Esophagus (tissue), 2 donors: ENCODE data around the gene ADCY9. TPM values are rescaled to one million over a fixed set of nuclear protein-coding genes. Genes with fewer than 3 reads are reported as not detected.
"Not testable (repeated sequence)": the region's sequence is repeated elsewhere in the genome, so short reads cannot be mapped to it uniquely, and the experiment has no call there.

Experiments
- H3K27ac ChIP-seq, 2 donors: one replicate each; pipeline ENCODE4 v1.5.1; 2013; ENCODE audit warnings: low read depth in 2 of 2, mild to moderate bottlenecking in 2 of 2, inconsistent platforms in 1 of 2, low read length in 1 of 2, moderate library complexity in 1 of 2
- H3K27me3 ChIP-seq, 2 donors: one replicate each; pipeline ENCODE4 v1.6.1; 2013; ENCODE audit warnings: low read length in 2 of 2, control low read depth in 1 of 2, mild to moderate bottlenecking in 1 of 2; ENCODE audit not compliant: insufficient read depth in 2 of 2, control insufficient read depth in 1 of 2
- H3K36me3 ChIP-seq, 2 donors: one replicate each; pipeline ENCODE4 v1.6.1; 2013; ENCODE audit warnings: low read length in 1 of 2; ENCODE audit not compliant: control insufficient read depth in 2 of 2, insufficient read depth in 2 of 2
- H3K4me1 ChIP-seq, 2 donors: one replicate each; pipeline ENCODE4 v1.6.1; 2013; ENCODE audit warnings: low read length in 1 of 2; ENCODE audit not compliant: control insufficient read depth in 2 of 2, insufficient read depth in 2 of 2
- H3K4me3 ChIP-seq, 2 donors: one replicate each; pipeline ENCODE4 v1.5.1; 2013; ENCODE audit warnings: low read length in 2 of 2, mild to moderate bottlenecking in 2 of 2, low read depth in 1 of 2, moderate library complexity in 1 of 2
- H3K9me3 ChIP-seq, 2 donors: one replicate each; pipeline ENCODE4 v1.6.1; 2013; ENCODE audit warnings: mild to moderate bottlenecking in 2 of 2, low read depth in 1 of 2, low read length in 1 of 2, moderate library complexity in 1 of 2; ENCODE audit not compliant: control insufficient read depth in 2 of 2, insufficient read depth in 1 of 2
- WGBS, 2 donors: extraction: QIAGEN DNeasy Blood & Tissue Kit; methylation state at CpG; one replicate each; pipeline ENCODE4 v1.1.7; 2013; 5-methylcytosine and 5-hydroxymethylcytosine counted together
- polyA plus RNA-seq, 2 donors: library from polyadenylated mRNA; stranded (reverse); fragments of 200-250 nt; gene quantifications; one replicate each; pipeline ENCODE4 v1.2.3, GENCODE V29; 2013
- donor health status: healthy with polysubstance abuse.
- donor health status: Bipolar disorder and iron deficiency.

Gene ADCY9
- polyA plus RNA-seq, 2 donors, result 3.8 to 4.5 TPM

DNA sequence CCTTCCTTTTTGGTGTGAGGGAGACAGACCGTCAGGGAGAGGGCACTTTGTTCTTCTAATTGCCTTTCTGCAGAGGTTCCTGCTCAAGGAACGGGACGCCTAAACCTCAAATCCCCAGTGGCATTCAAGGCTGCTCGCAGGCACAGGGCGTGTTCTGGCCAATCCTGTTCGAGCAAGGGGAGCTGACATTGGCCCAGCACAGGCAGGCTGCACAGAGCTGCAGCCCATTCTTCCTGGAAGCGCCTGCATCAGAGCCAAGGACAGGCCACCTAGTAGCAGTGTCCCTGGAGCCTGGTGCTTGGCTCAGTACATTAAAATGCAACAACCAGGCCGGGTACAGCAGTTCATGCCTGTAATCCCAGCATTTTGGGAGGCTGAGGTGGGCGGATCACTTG is 163.5 kb downstream of the ADCY9 start:
- H3K4me3 ChIP-seq, result no peak overlapping the region
- WGBS, 2 donors, result 24 to 34% methylated on average over 9 of the region's 9 CpGs
- H3K36me3 ChIP-seq, result no peaks in the 10 kb centered on the region
- H3K4me1 ChIP-seq, result peaks cover 3 to 7% of the 10 kb centered on the region in 2 donors
- H3K9me3 ChIP-seq, result no peaks in the 10 kb centered on the region
- peak overlapping the region in 1 of 2 donors; percentile 17 for H3K27ac ChIP-seq
- no peaks in the 10 kb centered on the region for H3K27me3 ChIP-seq

DNA sequence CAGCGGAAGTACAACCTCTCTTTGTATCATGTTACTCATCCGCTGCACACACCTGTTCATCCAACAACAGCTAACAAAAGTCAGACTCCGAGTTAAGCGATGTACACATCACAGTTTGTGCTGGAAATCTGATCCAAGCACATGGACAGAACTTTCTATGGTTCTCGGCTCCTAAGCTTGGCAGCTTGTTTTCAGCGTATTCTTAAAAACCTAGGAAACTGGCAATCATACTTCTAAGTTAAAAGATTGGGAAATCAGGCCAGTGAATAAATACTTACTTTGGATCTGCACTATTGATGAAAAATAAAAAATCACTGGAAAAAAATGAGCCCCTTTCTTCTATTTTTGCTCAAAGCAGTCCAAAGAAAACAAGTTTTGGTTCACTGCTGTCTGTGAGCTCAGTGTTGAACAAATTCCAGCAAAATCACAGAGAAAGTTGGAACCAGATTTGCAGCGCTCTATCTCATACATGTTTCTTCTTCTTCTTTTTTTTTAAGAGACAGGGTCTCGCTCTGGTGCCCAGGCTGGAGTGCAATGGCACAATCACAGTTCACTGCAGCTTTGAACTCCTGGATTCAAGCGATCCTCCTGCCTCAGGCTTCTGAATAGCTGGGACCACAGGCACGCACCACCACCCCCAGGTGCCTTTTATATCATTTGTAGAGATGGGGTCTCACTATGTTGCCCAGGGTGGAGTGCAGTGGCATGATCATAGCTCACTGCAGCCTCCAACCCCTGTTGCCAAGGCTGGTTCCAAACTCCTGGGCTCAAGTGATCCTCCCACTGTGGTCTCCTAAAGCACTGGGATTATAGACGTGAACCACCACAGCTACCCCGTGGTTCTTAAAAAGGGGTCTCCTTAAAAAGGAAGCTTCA is 164.1 kb downstream of the ADCY9 start:
- Histone ChIP-seq H3K9me3 (no peaks in the 10 kb centered on the region), H3K4me3 (no peak overlapping the region), H3K4me1 (peaks cover 3 to 7% of the 10 kb centered on the region in 2 donors), H3K27ac (peak overlapping the region in 1 of 2 donors; percentile 54), H3K36me3 (no peaks in the 10 kb centered on the region), H3K27me3 (no peaks in the 10 kb centered on the region)
- WGBS, 2 donors, result 39 to 48% methylated on average over 12 of the region's 12 CpGs

DNA sequence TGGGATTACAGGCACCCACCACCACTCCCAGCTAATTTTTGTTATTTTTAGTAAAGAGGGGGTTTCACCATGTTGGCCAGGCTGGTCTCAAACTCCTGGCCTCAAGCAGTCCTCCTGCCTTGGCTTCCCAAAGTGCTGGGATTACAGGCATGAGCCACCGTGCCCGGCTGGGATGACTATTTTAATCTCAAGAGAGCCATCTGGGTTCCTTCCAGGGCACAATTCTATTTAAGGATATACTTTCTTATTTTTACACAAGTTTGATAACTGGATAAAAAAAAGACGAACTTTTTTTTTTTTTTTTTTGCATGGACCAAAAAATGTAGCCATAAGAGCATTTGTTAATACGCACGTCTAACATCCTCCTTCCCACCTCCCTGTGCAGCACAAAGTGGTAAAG is 164.9 kb downstream of the ADCY9 start:
- H3K36me3 ChIP-seq, H3K27me3 ChIP-seq, H3K4me1 ChIP-seq, H3K4me3 ChIP-seq, H3K27ac ChIP-seq, H3K9me3 ChIP-seq: not testable (repeated sequence)
- WGBS, 2 donors, result 33 to 62% methylated on average over 5 of the region's 5 CpGs

DNA sequence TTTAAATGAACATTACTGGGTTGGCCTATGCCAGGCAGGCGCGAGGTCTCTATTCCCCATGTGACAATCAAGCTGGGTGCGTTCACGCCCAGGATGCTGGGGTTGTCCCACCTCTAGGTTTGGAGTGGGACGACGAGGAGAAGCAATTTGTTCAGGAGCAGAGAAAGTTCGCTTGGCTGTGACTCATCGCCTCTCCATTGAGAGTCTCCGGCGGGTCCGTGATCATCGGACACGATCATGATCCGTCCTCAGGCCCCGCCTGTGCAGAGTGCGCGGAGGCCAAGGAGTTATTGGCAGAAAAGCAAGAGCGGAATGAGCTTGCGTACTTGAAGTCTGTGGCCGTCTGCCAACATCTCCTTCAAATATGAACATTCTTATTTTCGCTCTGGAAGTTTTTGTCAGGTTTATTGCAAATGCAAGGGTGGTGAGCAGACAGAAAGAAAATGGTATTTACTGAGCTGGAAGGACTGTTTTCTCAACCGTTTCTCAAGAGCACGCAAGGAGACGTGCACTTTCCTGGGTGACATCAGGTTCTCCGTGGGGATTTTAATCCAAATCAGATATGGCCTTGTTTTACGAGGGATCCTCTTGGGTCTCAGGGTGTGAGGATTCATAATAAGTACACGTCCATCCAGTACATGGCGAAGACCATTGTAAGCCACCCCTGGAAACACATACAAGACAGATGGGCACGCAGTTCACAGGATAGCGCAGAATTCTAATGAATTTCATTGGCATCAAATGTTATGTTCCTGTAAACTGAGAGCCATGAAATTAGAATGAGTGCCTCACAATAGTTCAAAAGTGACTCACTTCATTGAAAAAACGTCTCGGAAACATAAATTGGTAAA is 165.7 kb downstream of the ADCY9 start:
- H3K27ac ChIP-seq, result peak overlapping the region; percentile 67 to 83
- 32 to 47% methylated on average over 32 of the region's 32 CpGs for WGBS, 2 donors
- H3K4me1 ChIP-seq, result peaks cover 3 to 7% of the 10 kb centered on the region in 2 donors
- H3K4me3 ChIP-seq, result no peak overlapping the region
- H3K36me3 ChIP-seq, result no peaks in the 10 kb centered on the region
- H3K27me3 ChIP-seq, result no peaks in the 10 kb centered on the region
- H3K9me3 ChIP-seq, result no peaks in the 10 kb centered on the region

DNA sequence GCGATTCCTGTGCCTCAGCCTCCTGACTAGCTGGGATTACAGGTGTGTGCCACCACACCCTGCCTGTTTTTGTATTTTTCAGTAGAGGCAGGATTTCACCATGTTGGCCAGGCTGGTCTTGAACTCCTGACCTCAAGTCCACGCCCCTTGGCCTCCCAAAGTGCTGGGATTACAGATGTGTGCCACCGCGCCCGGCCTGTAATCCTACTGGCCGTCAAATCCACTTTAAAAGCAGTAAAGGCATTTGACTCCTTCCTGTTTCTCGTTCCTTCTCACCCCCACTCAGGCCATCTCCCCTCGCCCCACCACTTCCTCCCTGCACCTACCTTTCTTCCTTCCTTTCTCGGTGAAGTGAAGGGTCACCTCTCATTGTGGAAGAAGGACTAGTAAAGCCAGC is 166.3 kb downstream of the ADCY9 start:
- H3K4me1 ChIP-seq, result peaks cover 3 to 7% of the 10 kb centered on the region in 2 donors
- 37 to 47% methylated on average over 9 of the region's 9 CpGs for WGBS, 2 donors
- H3K36me3 ChIP-seq, result no peaks in the 10 kb centered on the region
- H3K4me3 ChIP-seq, result no peak overlapping the region
- H3K27ac ChIP-seq, result peak overlapping the region; percentile 67 to 83
- no peaks in the 10 kb centered on the region for H3K9me3 ChIP-seq
- no peaks in the 10 kb centered on the region for H3K27me3 ChIP-seq

DNA sequence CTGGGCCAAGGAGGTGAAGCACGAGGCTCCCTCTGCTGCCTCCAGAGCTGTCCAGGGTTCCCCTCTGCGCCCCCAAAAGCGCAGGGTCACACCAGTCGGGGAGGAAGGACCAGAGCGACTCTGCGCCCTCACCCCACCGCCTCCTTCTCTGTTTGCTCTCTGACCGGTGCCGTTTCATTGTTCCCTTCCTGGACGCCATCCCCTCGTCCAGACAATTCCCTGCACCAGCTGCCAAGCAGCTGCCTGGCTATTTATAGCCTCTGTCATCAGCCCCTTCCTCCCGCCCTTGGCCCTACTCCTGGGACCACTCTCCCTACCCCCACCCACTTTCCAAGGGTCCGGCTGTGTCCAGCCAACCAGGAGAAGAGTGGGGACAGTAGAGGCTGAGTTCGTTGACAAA is 167.0 kb downstream of the ADCY9 start:
- WGBS, 2 donors, result 55 to 63% methylated on average over 14 of the region's 14 CpGs
- Histone ChIP-seq H3K27me3 (no peaks in the 10 kb centered on the region), H3K27ac (no peak overlapping the region), H3K36me3 (no peaks in the 10 kb centered on the region), H3K4me1 (peaks cover 3 to 7% of the 10 kb centered on the region in 2 donors), H3K9me3 (no peaks in the 10 kb centered on the region), H3K4me3 (no peak overlapping the region)

DNA sequence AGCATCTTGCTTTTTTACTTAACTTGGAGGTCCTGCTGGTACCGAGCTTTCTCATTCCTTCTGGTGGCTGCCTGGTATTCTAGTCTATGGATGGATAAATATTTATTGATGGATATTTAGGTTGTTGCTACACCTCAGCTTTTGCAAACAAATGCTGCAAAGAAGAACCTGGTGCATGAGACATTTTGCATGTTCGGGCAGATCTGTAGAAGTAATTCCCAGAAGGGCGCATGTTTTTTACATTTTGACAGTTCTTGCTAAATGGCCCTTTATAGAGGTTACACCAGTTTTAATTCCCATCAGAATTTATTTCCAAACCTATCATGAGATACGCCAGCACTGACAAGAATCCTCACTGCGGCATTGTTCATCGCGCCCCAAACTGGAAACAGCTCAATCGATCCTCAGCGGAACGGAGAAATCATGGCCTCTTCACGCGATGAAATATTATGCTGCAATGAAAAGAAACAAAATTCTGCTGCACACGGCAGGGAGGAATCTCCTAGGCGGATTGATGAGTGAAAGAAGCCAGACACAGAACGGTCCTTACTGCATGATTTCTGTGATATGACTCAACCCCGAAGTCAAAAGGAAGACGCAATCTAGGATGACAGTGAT is 167.8 kb downstream of the ADCY9 start:
- no peaks in the 10 kb centered on the region for H3K9me3 ChIP-seq
- H3K27me3 ChIP-seq, result no peaks in the 10 kb centered on the region
- H3K4me1 ChIP-seq, result peaks cover 3 to 7% of the 10 kb centered on the region in 2 donors
- no peak overlapping the region for H3K4me3 ChIP-seq
- no peak overlapping the region for H3K27ac ChIP-seq
- WGBS, 2 donors, result 68 to 74% methylated on average over 17 of the region's 17 CpGs
- H3K36me3 ChIP-seq, result no peaks in the 10 kb centered on the region

DNA sequence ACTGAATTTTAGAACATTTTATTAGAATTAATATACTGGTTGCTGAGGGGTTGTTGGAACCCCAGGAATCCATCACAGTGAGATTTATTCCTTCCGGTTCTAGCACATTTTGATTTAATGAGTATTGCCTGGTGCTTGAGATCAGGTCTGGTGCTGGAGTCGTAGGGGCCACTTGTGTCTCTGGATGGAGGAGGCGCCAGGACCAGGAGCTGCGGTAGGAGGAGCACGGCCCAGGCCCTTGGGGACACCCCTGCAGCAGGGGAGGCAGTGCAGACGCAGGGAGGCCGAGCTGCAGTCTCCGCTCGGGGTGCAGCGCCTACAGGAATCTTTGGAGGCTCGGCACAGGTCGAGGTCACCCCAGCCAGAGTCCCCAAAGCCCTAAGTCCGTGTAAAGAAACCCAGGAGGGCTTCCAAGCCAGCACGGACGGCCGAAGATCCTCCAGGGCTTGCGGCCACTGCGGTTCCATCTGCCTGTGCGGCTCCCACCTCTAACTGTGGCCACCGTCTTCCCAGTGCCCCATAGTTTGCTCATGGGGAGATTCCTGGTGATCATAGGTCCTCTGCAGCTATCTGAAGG is 169.6 kb downstream of the ADCY9 start:
- H3K36me3 ChIP-seq, result no peaks in the 10 kb centered on the region
- 86 to 88% methylated on average over 20 of the region's 20 CpGs for WGBS, 2 donors
- no peak overlapping the region for H3K4me3 ChIP-seq
- no peaks in the 10 kb centered on the region for H3K9me3 ChIP-seq
- peaks cover 0 to 7% of the 10 kb centered on the region in 2 donors for H3K4me1 ChIP-seq
- H3K27ac ChIP-seq, result no peak overlapping the region
- no peaks in the 10 kb centered on the region for H3K27me3 ChIP-seq
